ENCODE measurements around the gene CRYL1.

GRCh38 chr13:20366056-20366455 lies 159.6 kb downstream of the CRYL1 start:
- TF ChIP-seq, protein P1, sequence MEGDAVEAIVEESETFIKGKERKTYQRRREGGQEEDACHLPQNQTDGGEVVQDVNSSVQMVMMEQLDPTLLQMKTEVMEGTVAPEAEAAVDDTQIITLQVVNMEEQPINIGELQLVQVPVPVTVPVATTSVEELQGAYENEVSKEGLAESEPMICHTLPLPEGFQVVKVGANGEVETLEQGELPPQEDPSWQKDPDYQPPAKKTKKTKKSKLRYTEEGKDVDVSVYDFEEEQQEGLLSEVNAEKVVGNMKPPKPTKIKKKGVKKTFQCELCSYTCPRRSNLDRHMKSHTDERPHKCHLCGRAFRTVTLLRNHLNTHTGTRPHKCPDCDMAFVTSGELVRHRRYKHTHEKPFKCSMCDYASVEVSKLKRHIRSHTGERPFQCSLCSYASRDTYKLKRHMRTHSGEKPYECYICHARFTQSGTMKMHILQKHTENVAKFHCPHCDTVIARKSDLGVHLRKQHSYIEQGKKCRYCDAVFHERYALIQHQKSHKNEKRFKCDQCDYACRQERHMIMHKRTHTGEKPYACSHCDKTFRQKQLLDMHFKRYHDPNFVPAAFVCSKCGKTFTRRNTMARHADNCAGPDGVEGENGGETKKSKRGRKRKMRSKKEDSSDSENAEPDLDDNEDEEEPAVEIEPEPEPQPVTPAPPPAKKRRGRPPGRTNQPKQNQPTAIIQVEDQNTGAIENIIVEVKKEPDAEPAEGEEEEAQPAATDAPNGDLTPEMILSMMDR (IDR thresholded peaks at IDR 0.05) = no peak
- TF ChIP-seq POLR2A (IDR thresholded peaks at IDR 0.05) (no peak), POLR2AphosphoS5 (IDR thresholded peaks at IDR 0.05) (no peak)
